Stimulated activated CD8-positive, alpha-beta memory T cell treated with anti-CD3 and anti-CD28 coated beads, Interleukin-15, amount 100 ng/mL, for 48 hours (primary cell): ENCODE results near the gene USP33.
"Not testable (repeated sequence)": the region's sequence is repeated elsewhere in the genome, so short reads cannot be mapped to it uniquely, and the experiment has no call there.

Experiments
- DNase-seq, 2 donors: peaks; one replicate each; pipeline ENCODE4 v3.0.0-alpha.2; 2020; ENCODE audit warnings: low read depth in 2 of 2

The USP33 gene

GRCh38 chr1:77672374-77672773 lies 87.3 kb downstream of the USP33 start:
- no peak for DNase-seq

GRCh38 chr1:77671836-77672235 lies 87.8 kb downstream of the USP33 start:
- DNase-seq, result no peak

GRCh38 chr1:77670330-77670729 lies 89.3 kb downstream of the USP33 start:
- no peak for DNase-seq

GRCh38 chr1:77668924-77669449 lies 90.7 kb downstream of the USP33 start:
- DNase-seq, result no peak

GRCh38 chr1:77664939-77665516 lies 94.6 kb downstream of the USP33 start:
- no peak for DNase-seq

GRCh38 chr1:77661696-77662095 lies 98.0 kb downstream of the USP33 start:
- DNase-seq, result no peak

- no peak for DNase-seq
Observed at GRCh38 chr1:77659879-77660593, 99.6 kb downstream of the USP33 start.

- DNase-seq, result no peak
Observed at GRCh38 chr1:77658271-77658670, 101.4 kb downstream of the USP33 start.

- DNase-seq, result no peak
Observed at GRCh38 chr1:77655431-77655974, 104.1 kb downstream of the USP33 start.

GRCh38 chr1:77652970-77653516 lies 106.6 kb downstream of the USP33 start:
- DNase-seq, result no peak

GRCh38 chr1:77652268-77652667 lies 107.4 kb downstream of the USP33 start:
- no peak for DNase-seq

GRCh38 chr1:77649127-77649526 lies 110.5 kb downstream of the USP33 start:
- DNase-seq, result no peak

- DNase-seq, result not testable (repeated sequence)
Observed at GRCh38 chr1:77646224-77646623, 113.4 kb downstream of the USP33 start.
